NT2/D1 (cell line): ENCODE measurements around the gene MEIS2.

ENCODE experiments used
- SUZ12 ChIP-seq: IDR thresholded peaks from 2 replicates; pipeline ENCODE4 v1.6.1; 2011; ENCODE audit not compliant: insufficient read length, insufficient read depth; ENCODE audit errors: extremely low read depth
- YY1 ChIP-seq: IDR thresholded peaks from 2 replicates; pipeline ENCODE4 v1.6.1; 2011; ENCODE audit not compliant: insufficient read length, insufficient read depth

- TF ChIP-seq SUZ12 (no peak), YY1 (no peak)
Measured at GRCh38 chr15:36877796-36878683, 222.3 kb downstream of the MEIS2 start.
